Activated naive CD4-positive, alpha-beta T cell (primary cell): ENCODE results near the gene CCDC8.
"Not testable (repeated sequence)": the region's sequence is repeated elsewhere in the genome, so short reads cannot be mapped to it uniquely, and the experiment has no call there.

Source experiments
- DNase-seq, 4 experiments: peaks; one replicate each; lab custom pipeline; 2025; lab: John Stamatoyannopoulos, UW

Gene CCDC8

GRCh38 chr19:46413262-46414031, at the start of gene CCDC8:
CCDC8 (minus strand) TSS chr19:46413564; CDS start chr19:46412810, 754 bp downstream.
- DNase-seq = no peak

- no peak for DNase-seq
Observed at GRCh38 chr19:46461537-46461936, 48.2 kb upstream of the CCDC8 start.

- no peak for DNase-seq
Observed at GRCh38 chr19:46460981-46461380, 47.6 kb upstream of the CCDC8 start.

- DNase-seq = no peak
Observed at GRCh38 chr19:46460055-46460454, 46.7 kb upstream of the CCDC8 start.

GRCh38 chr19:46456930-46457329, 43.6 kb upstream of the CCDC8 start:
- no peak for DNase-seq

- DNase-seq = no peak
Observed at GRCh38 chr19:46454244-46454643, 40.9 kb upstream of the CCDC8 start.

- DNase-seq = no peak
Observed at GRCh38 chr19:46453661-46454060, 40.3 kb upstream of the CCDC8 start.

- no peak for DNase-seq
Observed at GRCh38 chr19:46452186-46452585, 38.8 kb upstream of the CCDC8 start.

GRCh38 chr19:46451352-46451751, 38.0 kb upstream of the CCDC8 start:
- no peak for DNase-seq

GRCh38 chr19:46450737-46451136, 37.4 kb upstream of the CCDC8 start:
- no peak for DNase-seq

GRCh38 chr19:46449228-46449627, 35.9 kb upstream of the CCDC8 start:
- no peak for DNase-seq

GRCh38 chr19:46448601-46449000, 35.2 kb upstream of the CCDC8 start:
- DNase-seq = no peak

GRCh38 chr19:46447824-46448223, 34.5 kb upstream of the CCDC8 start:
- no peak for DNase-seq

- DNase-seq = no peak
Observed at GRCh38 chr19:46447006-46447405, 33.6 kb upstream of the CCDC8 start.

- DNase-seq = no peak
Observed at GRCh38 chr19:46446021-46446420, 32.7 kb upstream of the CCDC8 start.

GRCh38 chr19:46442808-46443450, 29.6 kb upstream of the CCDC8 start:
- no peak for DNase-seq

GRCh38 chr19:46441866-46442265, 28.5 kb upstream of the CCDC8 start:
- DNase-seq = no peak

- DNase-seq = not testable (repeated sequence)
Observed at GRCh38 chr19:46435689-46436088, 22.3 kb upstream of the CCDC8 start.

- no peak for DNase-seq
Observed at GRCh38 chr19:46435009-46435408, 21.6 kb upstream of the CCDC8 start.

- DNase-seq = not testable (repeated sequence)
Observed at GRCh38 chr19:46433470-46433869, 20.1 kb upstream of the CCDC8 start.

- DNase-seq = no peak
Observed at GRCh38 chr19:46431824-46432223, 18.5 kb upstream of the CCDC8 start.

GRCh38 chr19:46429999-46430398, 16.6 kb upstream of the CCDC8 start:
- no peak for DNase-seq
